Measurements from ENCODE around the gene CAVIN2.

Gene CAVIN2, protein sequence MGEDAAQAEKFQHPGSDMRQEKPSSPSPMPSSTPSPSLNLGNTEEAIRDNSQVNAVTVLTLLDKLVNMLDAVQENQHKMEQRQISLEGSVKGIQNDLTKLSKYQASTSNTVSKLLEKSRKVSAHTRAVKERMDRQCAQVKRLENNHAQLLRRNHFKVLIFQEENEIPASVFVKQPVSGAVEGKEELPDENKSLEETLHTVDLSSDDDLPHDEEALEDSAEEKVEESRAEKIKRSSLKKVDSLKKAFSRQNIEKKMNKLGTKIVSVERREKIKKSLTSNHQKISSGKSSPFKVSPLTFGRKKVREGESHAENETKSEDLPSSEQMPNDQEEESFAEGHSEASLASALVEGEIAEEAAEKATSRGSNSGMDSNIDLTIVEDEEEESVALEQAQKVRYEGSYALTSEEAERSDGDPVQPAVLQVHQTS

DNA sequence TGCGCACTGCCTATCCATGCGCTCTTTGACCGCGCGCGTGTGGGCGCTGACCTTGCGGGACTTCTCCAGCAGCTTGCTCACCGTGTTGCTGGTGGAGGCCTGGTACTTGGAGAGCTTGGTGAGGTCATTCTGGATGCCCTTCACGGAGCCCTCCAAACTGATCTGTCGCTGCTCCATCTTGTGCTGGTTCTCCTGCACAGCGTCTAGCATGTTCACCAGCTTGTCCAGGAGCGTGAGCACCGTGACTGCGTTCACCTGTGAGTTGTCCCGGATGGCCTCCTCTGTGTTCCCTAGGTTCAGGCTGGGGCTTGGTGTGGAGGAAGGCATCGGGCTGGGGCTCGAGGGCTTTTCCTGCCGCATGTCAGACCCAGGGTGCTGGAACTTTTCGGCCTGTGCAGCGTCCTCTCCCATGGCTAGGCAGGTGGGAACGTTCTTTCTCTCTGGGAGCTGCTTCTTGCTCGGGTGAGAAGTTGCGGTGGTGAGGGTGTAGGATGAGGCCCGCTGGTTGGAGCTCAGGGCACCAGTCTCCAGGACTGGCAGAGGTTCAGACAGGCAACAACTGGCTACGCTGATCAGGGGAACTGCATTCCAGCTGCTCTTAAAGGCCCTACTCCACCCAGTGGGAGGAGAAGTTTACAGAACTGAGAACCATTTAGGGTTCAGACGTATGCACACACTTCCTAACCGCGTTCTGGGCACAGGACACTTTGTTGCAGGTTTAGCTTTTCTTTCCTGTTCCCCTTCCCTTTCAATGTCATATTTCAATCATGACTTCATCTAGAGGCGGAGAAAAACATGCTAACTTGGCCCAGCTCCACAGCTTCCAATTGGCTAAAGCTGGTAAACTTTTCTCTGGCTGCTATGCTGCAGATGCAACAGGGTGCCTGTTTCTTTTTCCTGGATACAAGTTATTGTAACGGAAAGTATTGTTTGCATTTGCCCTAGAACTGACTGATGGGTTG is at the start of gene CAVIN2:
Gene CAVIN2, minus strand, starts transcription at position 574 of the 962 bp plus-strand sequence. Its CDS starts 163 bp downstream, at position 411.
- Histone ChIP-seq H3K4me3 (ENCODE audit: low read depth, low read length) (peak within 1 kb of the TSS; percentile 40), H3K4me1 (no peaks in the 10 kb centered on the region), H3K9me3 (ENCODE audit: control insufficient read depth, low read length) (no peaks in the 10 kb centered on the region), H3K9ac (no peak within 1 kb of the TSS), H3K27me3 (ENCODE audit: control insufficient read depth, insufficient read depth, low read length) (no peaks in the 10 kb centered on the region), H3K4me2 (ENCODE audit: low read length) (peak within 1 kb of the TSS; percentile 21), H3K27ac (peak within 1 kb of the TSS; percentile 60), H3K79me2 (no peaks in the 10 kb centered on the region), H2AFZ (no peak within 1 kb of the TSS), H3K36me3 (ENCODE audit: control insufficient read depth, insufficient read depth, low read length) (no peaks in the 10 kb centered on the region)
- TF ChIP-seq, protein P1, sequence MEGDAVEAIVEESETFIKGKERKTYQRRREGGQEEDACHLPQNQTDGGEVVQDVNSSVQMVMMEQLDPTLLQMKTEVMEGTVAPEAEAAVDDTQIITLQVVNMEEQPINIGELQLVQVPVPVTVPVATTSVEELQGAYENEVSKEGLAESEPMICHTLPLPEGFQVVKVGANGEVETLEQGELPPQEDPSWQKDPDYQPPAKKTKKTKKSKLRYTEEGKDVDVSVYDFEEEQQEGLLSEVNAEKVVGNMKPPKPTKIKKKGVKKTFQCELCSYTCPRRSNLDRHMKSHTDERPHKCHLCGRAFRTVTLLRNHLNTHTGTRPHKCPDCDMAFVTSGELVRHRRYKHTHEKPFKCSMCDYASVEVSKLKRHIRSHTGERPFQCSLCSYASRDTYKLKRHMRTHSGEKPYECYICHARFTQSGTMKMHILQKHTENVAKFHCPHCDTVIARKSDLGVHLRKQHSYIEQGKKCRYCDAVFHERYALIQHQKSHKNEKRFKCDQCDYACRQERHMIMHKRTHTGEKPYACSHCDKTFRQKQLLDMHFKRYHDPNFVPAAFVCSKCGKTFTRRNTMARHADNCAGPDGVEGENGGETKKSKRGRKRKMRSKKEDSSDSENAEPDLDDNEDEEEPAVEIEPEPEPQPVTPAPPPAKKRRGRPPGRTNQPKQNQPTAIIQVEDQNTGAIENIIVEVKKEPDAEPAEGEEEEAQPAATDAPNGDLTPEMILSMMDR (IDR thresholded peaks at IDR 0.05), result no peak

DNA sequence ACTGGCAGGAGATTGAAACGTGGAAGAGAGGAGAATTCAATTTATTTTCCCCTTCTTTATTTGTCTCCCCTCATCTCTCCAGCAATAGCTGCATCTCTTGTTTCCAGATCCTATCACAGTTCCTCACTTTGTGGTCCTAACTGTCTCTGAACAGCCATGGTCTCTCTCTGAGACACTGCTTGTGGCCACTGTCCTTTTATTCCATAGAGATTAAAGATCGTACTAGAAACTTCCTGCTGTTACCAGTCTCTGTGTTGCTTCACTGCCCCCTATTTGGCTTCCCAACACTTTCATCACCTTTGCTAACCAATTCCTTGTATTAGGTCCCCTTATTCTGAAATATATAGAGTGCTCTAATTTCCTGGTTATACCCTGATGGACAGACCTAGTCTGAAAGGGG is 48.9 kb upstream of the CAVIN2 start:
- no peaks in the 10 kb centered on the region for H3K27me3 ChIP-seq (ENCODE audit: control insufficient read depth, insufficient read depth, low read length)
- H3K4me3 ChIP-seq (ENCODE audit: low read depth, low read length), result no peak overlapping the region
- no peak overlapping the region for H3K4me2 ChIP-seq (ENCODE audit: low read length)
- H2AFZ ChIP-seq, result no peak overlapping the region
- H3K4me1 ChIP-seq, result no peaks in the 10 kb centered on the region
- H3K79me2 ChIP-seq, result no peaks in the 10 kb centered on the region
- no peaks in the 10 kb centered on the region for H3K36me3 ChIP-seq (ENCODE audit: control insufficient read depth, insufficient read depth, low read length)
- H3K9me3 ChIP-seq (ENCODE audit: control insufficient read depth, low read length), result no peaks in the 10 kb centered on the region
- TF ChIP-seq, protein P1 (IDR thresholded peaks at IDR 0.05), result no peak
- H3K27ac ChIP-seq, result no peak overlapping the region
- no peak overlapping the region for H3K9ac ChIP-seq

- Histone ChIP-seq H2AFZ (no peak overlapping the region), H3K9me3 (ENCODE audit: control insufficient read depth, low read length) (no peaks in the 10 kb centered on the region), H3K79me2 (no peaks in the 10 kb centered on the region), H3K9ac (no peak overlapping the region), H3K27ac (no peak overlapping the region), H3K36me3 (ENCODE audit: control insufficient read depth, insufficient read depth, low read length) (no peaks in the 10 kb centered on the region), H3K4me1 (no peaks in the 10 kb centered on the region), H3K27me3 (ENCODE audit: control insufficient read depth, insufficient read depth, low read length) (no peaks in the 10 kb centered on the region), H3K4me2 (ENCODE audit: low read length) (no peak overlapping the region), H3K4me3 (ENCODE audit: low read depth, low read length) (no peak overlapping the region)
- TF ChIP-seq, protein P1 (IDR thresholded peaks at IDR 0.05), result no peak
Observed at GRCh38 chr2:191895195-191895594, 48.3 kb upstream of the CAVIN2 start.

DNA sequence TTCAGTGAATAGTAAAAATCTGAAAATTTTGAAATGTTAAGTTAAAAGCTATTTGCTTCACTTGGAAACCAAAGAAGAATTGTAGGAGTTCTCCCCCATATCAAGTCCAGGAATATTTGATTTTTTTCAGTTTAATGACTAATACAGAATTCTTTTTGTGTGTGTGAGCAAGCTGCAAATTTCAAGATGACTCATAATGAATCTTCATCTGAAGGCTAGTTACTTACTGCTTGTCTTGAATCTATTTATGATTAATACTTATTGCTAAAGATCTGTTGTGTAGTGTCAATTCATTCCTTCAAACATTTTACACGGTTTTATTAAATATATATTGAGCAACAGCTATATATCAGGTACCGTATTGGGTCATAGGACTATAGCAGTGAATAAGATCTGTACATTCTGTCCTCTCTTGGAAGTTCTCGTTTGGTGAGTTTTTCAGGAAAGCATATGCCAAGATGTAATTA is 47.8 kb upstream of the CAVIN2 start:
- H3K27me3 ChIP-seq (ENCODE audit: control insufficient read depth, insufficient read depth, low read length), result no peaks in the 10 kb centered on the region
- H3K36me3 ChIP-seq (ENCODE audit: control insufficient read depth, insufficient read depth, low read length), result no peaks in the 10 kb centered on the region
- H2AFZ ChIP-seq, result no peak overlapping the region
- no peak overlapping the region for H3K27ac ChIP-seq
- H3K4me1 ChIP-seq, result no peaks in the 10 kb centered on the region
- no peaks in the 10 kb centered on the region for H3K9me3 ChIP-seq (ENCODE audit: control insufficient read depth, low read length)
- TF ChIP-seq, protein P1 (IDR thresholded peaks at IDR 0.05), result no peak
- H3K4me3 ChIP-seq (ENCODE audit: low read depth, low read length), result no peak overlapping the region
- no peak overlapping the region for H3K4me2 ChIP-seq (ENCODE audit: low read length)
- H3K9ac ChIP-seq, result no peak overlapping the region
- H3K79me2 ChIP-seq, result no peaks in the 10 kb centered on the region

Data from parathyroid adenoma (tissue), 2 donors.